Glomerular endothelial cell (primary cell): ENCODE data around the gene CD48. TPM values are rescaled to one million over a fixed set of nuclear protein-coding genes. Genes with fewer than 3 reads are reported as not detected.
"Not testable (repeated sequence)": the region's sequence is repeated elsewhere in the genome, so short reads cannot be mapped to it uniquely, and the experiment has no call there.

ENCODE experiments used
- DNase-seq: peaks from one replicate; pipeline ENCODE4 v3.0.0-alpha.2; 2011; ENCODE audit warnings: low read depth, low spot score; ENCODE audit errors: extremely low read depth
- total RNA-seq: library from RNA; depleted of rRNA; stranded (reverse); fragments of >200 nt; gene quantifications from 2 replicates; pipeline ENCODE4 v1.2.3, GENCODE V29; 2015

Gene CD48
- total RNA-seq, 1 donor from 2014 or later, result not detected

- DNase-seq, result no peak
These were observed 53.3 kb downstream of the CD48 start for GRCh38 chr1:160658162-160658813.

DNA sequence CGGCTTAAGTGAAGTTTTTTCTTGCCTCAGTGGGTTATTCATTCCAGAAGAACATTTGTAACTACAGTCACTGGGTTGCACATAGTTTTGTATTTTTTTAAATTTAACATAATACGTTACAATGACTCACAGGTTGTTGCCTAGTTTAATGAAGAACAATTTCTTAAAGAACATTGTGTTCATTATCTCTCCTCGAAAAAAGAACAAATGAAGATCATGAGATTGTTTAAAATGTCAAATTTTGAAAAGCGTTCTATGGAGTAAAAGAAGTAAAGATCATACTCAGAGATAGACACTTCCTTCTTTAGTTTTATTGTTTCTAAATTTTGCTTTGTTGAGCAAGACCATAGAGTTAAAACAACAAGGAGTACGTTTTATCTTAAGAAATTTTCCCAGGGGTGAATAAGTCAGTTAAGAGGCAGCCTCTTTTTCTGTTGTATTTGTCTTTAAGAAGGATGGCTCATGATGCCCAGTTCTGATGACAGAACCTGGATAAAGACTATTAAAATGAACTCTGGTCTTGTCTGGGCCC is 54.3 kb downstream of the CD48 start:
- DNase-seq, result no peak

DNA sequence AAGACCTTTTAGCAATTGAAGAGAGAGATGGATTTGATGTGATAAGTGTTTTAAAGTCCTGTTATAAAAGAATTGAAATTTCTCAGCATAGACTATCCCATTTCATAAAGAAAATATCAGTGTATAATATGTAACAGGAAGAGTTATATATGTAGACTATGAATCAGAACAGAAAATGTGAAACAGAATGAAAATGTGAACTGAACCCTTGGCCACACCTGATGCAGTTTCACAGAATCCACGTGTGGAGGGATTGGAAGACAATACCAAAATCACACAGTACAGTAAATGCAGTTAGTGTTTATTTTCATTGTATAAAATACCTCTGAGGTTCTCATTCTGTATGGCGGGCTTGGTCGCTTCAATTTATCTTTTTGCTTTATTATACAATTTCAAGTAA is 54.9 kb downstream of the CD48 start:
- no peak for DNase-seq

DNA sequence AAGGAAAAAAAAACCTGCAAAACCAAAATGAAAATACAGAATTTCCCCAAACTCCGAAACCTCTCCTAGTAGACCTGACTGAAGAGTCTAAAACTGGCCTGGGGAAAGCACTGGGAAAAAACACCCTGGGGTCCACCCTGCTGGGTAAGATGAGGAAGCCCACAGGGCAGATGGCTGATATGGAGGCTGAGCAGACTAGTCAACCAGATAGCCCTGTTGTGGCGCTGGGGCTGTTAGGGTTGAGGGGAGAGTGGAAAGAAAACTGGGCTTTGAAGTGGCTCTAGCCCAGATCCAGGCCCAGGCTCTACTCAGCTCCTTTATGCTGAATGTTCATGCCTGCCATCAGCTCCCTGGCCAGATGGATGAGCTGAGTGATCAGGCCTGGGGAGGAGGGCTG is 58.0 kb downstream of the CD48 start:
- no peak for DNase-seq

- no peak for DNase-seq
These were observed 58.5 kb downstream of the CD48 start for GRCh38 chr1:160652924-160653619.

GRCh38 chr1:160652065-160652641 is 59.5 kb downstream of the CD48 start:
- not testable (repeated sequence) for DNase-seq

DNA sequence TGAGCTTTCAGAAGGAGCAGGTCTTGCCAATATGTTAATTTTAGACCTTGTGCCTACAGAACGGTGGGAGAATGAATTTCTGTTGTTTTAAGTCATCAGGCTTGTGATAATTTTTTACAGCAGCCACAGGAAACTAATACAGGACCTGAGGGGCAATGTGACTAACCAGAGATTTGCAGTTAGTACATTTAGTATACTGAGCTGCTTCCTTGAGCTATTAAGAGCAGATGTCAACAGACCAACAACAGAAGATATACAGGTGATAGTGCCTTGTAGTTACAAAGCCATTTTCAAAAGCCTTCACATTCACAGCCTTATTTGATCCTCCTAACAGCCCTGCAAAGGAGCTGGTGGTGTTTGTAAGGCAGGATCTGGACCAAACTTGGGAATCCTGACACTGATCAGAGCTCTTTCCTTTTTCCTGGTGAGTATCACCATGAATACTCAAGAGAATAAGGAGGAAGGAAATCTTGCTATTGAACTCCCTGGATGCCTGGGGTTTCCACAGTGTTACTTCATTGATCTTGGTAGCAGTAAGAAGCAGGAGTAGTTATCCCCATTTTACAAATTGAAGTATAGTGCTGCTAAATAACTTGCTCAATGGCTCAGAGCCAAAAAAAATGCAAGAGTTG is 60.1 kb downstream of the CD48 start:
- no peak for DNase-seq

- DNase-seq, result no peak
These were observed 64.3 kb downstream of the CD48 start for GRCh38 chr1:160647329-160647720.

DNA sequence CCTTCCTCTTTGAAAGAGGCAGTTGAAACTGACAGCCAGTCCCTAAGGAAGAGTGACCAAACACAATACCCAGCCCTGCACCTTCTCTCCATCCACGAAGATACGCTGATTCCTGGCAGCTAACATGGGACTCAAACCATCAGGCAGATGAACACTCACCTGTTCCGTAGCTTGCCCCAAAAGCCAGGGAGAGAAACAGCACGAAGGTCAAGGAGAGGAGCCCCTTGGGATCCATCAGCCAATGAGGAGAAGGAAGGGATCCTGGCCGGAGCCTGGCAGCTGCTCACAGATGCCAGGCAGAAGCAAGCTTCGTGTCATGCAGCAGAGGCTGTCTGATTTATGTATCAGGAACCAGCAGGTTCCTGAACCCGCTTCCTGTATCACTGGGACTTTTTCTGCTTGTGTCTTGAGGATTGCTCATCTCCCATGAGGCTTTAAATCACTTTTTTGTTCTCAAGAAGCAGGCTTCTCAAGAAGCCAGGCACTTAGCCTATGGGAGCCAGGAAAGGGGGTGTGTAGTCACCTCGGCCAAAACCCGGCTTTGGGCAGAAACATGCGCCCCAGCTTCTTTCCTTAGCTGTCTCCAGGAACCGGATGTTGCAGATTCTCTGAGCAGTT is 64.8 kb downstream of the CD48 start, which contains the start of gene SLAMF1:
Gene SLAMF1, minus strand, starts transcription at position 334 of the 618 bp plus-strand sequence. Its CDS starts 99 bp downstream, at position 235.
- no peak for DNase-seq

- DNase-seq, result no peak
These were observed 65.4 kb downstream of the CD48 start for GRCh38 chr1:160646180-160646579.

- no peak for DNase-seq
These were observed 66.1 kb downstream of the CD48 start for GRCh38 chr1:160645386-160646130.

- no peak for DNase-seq
These were observed 67.2 kb downstream of the CD48 start for GRCh38 chr1:160644399-160644798.

- no peak for DNase-seq
These were observed 68.5 kb downstream of the CD48 start for GRCh38 chr1:160643138-160643537.

DNA sequence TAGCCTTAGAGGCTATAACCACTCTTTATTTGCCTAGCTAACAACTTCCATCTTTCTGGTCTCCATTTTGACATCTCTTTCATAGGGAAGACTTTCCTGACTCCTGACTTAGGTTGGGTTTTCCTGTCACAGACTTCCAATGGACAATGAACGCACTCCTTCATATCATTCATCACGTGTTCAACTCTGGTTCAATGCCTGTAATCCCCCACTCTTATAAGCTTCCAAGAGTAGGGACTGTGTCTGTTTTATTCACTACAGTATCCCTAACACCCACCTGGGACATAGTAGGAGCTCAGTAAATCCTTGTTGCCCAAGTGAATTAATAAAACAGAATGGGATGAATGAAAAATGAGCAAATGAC is 69.4 kb downstream of the CD48 start:
- DNase-seq, result no peak

- no peak for DNase-seq
These were observed 70.0 kb downstream of the CD48 start for GRCh38 chr1:160641323-160642280.

DNA sequence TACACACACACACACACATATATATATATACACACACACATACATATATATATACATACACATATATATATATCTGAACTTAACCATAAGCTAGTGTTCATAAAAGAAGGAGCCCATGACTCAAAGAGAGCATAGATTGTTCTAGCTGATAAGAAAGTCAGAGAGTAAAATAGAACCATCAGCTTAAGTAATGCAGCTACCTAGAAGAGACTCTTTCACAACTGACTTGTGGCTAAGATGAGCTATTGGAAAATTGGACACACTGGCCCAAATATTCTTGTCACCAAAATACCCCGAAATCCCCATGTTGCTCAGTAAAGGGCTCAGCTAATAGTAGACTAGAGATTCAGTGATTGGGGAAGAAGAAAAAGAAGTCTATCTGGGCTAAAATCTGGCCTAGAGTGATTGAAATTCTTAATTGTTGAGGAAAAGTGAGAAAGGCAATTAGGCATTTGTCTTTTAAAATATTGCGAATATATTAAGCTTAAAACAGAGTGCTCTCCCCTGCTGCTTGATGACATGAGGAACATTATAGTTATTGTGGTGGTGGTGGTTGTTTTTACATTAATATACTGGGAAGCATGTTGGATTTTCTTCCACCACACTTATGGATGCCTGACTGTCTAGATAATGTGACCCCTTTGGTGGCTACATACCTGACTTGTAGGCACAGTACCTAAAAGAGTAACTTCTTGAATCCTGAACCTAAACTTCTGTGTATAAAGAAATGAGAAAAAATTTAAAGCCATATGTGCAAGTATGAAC is 71.1 kb downstream of the CD48 start:
- no peak for DNase-seq

- no peak for DNase-seq
These were observed 72.0 kb downstream of the CD48 start for GRCh38 chr1:160639652-160640051.

DNA sequence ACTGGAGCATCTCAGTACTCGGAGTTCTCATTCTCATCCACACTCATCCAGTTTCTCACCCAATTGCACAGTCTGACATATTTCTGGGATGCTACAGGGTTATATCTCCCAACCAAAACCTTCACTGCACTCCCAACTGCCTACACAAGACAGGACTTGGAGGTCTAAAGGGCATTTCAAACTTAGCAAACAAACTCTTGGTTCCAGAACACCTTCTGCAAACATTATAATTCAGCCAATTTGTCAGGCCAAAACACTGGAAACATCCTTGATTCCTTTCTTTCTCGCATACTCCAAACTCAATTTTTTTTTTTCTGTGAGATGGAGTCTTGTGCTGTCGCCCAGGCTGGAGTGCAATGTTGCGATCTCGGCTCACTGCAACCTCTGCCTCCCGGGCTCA is 72.7 kb downstream of the CD48 start:
- no peak for DNase-seq

- no peak for DNase-seq
These were observed 73.1 kb downstream of the CD48 start for GRCh38 chr1:160638540-160638857.
